ENCODE measurements around the gene CCNI.

The CCNI gene, protein sequence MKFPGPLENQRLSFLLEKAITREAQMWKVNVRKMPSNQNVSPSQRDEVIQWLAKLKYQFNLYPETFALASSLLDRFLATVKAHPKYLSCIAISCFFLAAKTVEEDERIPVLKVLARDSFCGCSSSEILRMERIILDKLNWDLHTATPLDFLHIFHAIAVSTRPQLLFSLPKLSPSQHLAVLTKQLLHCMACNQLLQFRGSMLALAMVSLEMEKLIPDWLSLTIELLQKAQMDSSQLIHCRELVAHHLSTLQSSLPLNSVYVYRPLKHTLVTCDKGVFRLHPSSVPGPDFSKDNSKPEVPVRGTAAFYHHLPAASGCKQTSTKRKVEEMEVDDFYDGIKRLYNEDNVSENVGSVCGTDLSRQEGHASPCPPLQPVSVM

DNA sequence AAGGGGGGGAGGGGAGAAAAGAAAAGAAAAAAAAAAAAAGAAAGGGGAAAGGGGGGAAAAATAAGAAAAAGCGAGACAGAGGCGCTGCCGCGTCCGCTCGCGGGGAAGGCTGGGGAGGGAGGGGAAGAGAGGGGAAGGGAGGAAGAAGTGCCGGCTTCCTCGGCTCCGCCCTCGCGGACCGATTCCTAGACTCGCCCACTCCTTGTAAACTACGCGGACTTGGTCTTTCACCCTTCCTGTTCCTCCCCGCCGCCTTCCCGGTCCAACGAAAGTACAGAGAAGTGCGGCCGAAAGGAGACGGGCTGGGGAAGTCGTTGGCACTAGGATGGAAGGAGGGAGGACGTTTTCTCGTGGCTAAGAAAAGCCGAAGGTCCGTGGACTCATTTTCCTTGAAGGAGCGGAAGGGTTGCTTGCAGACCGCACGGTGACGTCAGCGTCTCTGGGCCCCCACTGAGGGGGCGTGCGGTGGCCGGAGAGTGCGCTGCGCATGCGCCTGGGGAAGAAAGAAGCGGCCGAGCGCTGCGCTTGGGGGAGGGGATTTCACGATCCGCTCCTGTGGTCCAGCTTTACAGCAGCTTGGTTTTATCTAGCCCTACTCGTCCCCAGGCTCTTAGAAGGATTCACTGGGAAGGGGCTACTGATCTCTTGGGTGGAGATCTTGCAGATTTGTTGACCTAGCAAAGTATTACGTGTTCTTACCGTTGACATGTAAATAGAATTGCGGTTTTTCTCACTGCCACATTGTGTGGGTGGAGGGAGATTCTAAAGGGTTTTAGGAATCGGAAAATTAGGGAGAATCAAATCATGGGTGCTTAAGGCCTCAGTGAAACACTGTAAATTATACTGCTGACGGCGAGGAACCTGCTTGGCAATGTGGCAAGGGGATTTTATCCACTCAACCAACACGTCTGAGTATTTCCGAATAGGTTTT lies at the start of gene CCNI:
CCNI (minus strand) TSS at position 121 of the 931 bp plus-strand sequence. CDS start 9,627 bp downstream, outside the sequence.
- Histone ChIP-seq H3K27me3 (ENCODE audit: control insufficient read depth in 1 of 2, insufficient read depth in 2 of 2, low read length in 2 of 2) (no peaks in the 10 kb centered on the region), H3K9ac (ENCODE audit: low read length in 2 of 2) (peak within 1 kb of the TSS; percentile 99 to 100), H3K4me1 (ENCODE audit: control insufficient read depth, insufficient read depth, low read length) (peaks cover 4% of the 10 kb centered on the region), H3K4me3 (ENCODE audit: low read length in 2 of 2) (peak within 1 kb of the TSS; percentile 95), H3K9me3 (ENCODE audit: control insufficient read depth in 2 of 2, low read length in 2 of 2) (no peaks in the 10 kb centered on the region), H3K36me3 (ENCODE audit: control insufficient read depth in 2 of 2, insufficient read depth in 2 of 2, low read length in 2 of 2) (no peaks in the 10 kb centered on the region), H3K27ac (ENCODE audit: low read length) (peak within 1 kb of the TSS; percentile 99)

DNA sequence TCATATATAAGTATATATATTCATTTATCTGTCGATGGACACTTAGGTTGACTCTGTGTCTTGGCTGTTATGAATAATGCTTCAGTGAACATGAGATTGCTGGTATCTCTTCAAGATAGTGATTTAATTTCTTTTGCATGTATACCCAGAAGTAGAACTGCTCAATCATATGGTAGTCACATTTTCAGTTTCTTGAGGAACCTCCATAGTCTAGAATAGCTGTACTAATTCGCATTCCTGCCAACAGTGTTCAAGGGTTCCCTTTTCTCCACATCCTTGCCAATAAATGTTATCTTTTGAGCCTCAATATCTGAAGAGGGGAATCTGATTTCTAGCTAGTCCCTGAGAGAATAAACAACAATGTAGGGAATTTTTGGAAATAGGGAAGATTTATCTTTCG lies 48.8 kb upstream of the CCNI start:
- Histone ChIP-seq H3K36me3 (ENCODE audit: control insufficient read depth in 2 of 2, insufficient read depth in 2 of 2, low read length in 2 of 2) (no peaks in the 10 kb centered on the region), H3K4me3 (ENCODE audit: low read length in 2 of 2) (no peak overlapping the region)

DNA sequence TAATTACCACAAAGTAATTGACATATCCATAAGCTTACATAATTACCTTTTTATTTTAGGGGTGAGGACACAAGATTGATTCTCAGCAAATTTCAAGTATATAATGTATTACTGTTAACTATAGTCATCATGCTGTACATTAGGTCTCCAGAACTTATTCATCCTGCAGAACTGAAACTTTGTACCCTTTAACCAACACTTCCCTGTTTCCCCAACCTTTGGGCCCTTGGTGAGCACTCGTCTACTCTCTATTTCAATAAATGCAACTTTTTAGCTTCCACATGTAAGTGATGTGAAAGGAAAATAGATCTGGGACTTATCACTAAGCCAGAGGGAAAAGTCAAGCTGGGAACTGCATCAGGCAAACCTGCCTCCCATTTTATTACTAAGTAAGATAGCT lies 47.6 kb upstream of the CCNI start:
- Histone ChIP-seq H3K4me1 (ENCODE audit: control insufficient read depth, insufficient read depth, low read length) (no peaks in the 10 kb centered on the region), H3K9me3 (ENCODE audit: control insufficient read depth in 2 of 2, low read length in 2 of 2) (no peaks in the 10 kb centered on the region), H3K27ac (ENCODE audit: low read length) (no peak overlapping the region), H3K27me3 (ENCODE audit: control insufficient read depth in 1 of 2, insufficient read depth in 2 of 2, low read length in 2 of 2) (no peaks in the 10 kb centered on the region), H3K9ac (ENCODE audit: low read length in 2 of 2) (no peak overlapping the region), H3K4me3 (ENCODE audit: low read length in 2 of 2) (no peak overlapping the region), H3K36me3 (ENCODE audit: control insufficient read depth in 2 of 2, insufficient read depth in 2 of 2, low read length in 2 of 2) (no peaks in the 10 kb centered on the region)

More for the DNA sequence above, 48.8 kb upstream of the CCNI start:
- H3K4me1 ChIP-seq (ENCODE audit: control insufficient read depth, insufficient read depth, low read length), result no peaks in the 10 kb centered on the region
- no peaks in the 10 kb centered on the region for H3K27me3 ChIP-seq (ENCODE audit: control insufficient read depth in 1 of 2, insufficient read depth in 2 of 2, low read length in 2 of 2)
- H3K27ac ChIP-seq (ENCODE audit: low read length), result no peak overlapping the region
- no peaks in the 10 kb centered on the region for H3K9me3 ChIP-seq (ENCODE audit: control insufficient read depth in 2 of 2, low read length in 2 of 2)
- no peak overlapping the region for H3K9ac ChIP-seq (ENCODE audit: low read length in 2 of 2)

DNA sequence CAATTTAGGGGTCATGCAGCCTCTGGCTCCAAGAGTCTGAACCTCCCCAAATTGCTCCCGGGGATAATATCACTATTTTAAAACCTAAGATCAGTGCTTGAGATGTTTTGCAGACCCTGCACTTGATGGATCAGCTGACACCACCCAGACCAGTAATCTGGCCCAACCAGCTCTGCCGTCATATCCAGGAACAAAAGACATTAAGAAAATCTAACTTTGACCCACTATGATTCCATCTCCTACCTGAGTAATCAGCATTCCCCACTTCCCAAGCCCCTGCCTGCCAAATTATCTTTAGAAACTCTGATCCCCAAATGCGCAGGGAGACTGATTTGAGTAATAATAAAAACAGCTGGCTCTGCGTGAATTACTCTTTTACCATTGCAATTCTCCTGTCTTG lies 46.9 kb upstream of the CCNI start:
- no peaks in the 10 kb centered on the region for H3K27me3 ChIP-seq (ENCODE audit: control insufficient read depth in 1 of 2, insufficient read depth in 2 of 2, low read length in 2 of 2)
- no peaks in the 10 kb centered on the region for H3K36me3 ChIP-seq (ENCODE audit: control insufficient read depth in 2 of 2, insufficient read depth in 2 of 2, low read length in 2 of 2)
- H3K9me3 ChIP-seq (ENCODE audit: control insufficient read depth in 2 of 2, low read length in 2 of 2), result no peaks in the 10 kb centered on the region
- H3K27ac ChIP-seq (ENCODE audit: low read length), result no peak overlapping the region
- H3K4me1 ChIP-seq (ENCODE audit: control insufficient read depth, insufficient read depth, low read length), result no peaks in the 10 kb centered on the region
- H3K4me3 ChIP-seq (ENCODE audit: low read length in 2 of 2), result no peak overlapping the region
- no peak overlapping the region for H3K9ac ChIP-seq (ENCODE audit: low read length in 2 of 2)

DNA sequence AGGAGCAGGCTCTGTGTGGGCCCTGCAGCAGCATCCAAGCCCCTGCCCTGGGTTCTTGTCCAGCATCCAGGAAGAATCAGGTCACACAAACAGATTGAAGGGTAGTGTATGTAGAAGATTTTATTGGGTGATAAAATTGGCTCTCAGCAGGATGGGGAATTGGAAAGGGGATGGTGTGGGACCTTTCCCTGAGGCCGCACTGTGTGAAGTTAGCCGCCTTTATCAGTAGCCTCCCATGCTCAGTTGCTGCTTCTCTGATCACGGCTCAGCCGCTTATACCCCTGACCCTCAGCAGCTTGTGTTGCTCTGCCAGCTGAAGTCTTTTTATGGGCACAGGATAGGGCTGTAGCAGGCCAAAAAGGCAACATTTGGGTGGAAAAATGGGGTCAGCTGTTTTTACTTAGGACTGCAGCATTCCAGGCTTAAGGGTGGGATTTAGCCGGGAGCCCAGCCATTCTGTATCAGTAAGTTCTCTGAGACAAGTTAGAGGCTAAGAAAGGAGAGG lies 46.0 kb upstream of the CCNI start:
- H3K27me3 ChIP-seq (ENCODE audit: control insufficient read depth in 1 of 2, insufficient read depth in 2 of 2, low read length in 2 of 2), result no peaks in the 10 kb centered on the region
- H3K9me3 ChIP-seq (ENCODE audit: control insufficient read depth in 2 of 2, low read length in 2 of 2), result no peaks in the 10 kb centered on the region
- H3K4me1 ChIP-seq (ENCODE audit: control insufficient read depth, insufficient read depth, low read length), result no peaks in the 10 kb centered on the region
- no peaks in the 10 kb centered on the region for H3K36me3 ChIP-seq (ENCODE audit: control insufficient read depth in 2 of 2, insufficient read depth in 2 of 2, low read length in 2 of 2)
- no peak overlapping the region for H3K27ac ChIP-seq (ENCODE audit: low read length)
- H3K4me3 ChIP-seq (ENCODE audit: low read length in 2 of 2), result no peak overlapping the region
- no peak overlapping the region for H3K9ac ChIP-seq (ENCODE audit: low read length in 2 of 2)

DNA sequence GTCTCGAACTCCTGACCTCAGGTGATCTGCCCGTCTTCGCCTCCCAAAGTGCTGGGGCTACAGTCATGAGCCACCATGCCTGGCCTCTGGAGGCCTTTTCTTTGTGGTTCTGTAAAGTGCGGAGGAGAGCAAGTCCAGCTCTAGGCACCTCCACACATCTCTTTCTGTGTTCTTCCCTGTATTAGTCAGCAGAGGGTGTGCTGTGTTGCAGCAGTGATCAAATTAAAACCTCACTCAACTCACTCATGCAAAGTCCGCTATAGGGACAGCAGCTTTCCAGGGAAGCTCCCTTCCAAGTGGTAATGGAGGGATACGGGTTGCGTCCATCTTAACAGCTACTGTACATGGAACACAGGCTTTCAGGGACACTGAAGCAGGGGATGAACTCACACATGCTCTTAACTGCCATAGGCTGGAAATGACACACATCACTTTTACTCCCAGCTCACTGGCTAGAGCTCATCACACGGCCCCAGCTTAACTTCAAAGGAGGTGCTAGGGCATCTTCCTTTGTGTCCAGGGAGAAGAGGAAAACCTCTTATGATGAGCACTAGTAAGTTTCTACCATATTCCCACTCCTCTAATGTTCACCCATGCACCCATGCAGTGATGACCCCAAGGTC lies 45.2 kb upstream of the CCNI start:
- Histone ChIP-seq H3K9me3 (ENCODE audit: control insufficient read depth in 2 of 2, low read length in 2 of 2) (no peaks in the 10 kb centered on the region), H3K27ac (ENCODE audit: low read length) (no peak overlapping the region), H3K4me3 (ENCODE audit: low read length in 2 of 2) (no peak overlapping the region), H3K27me3 (ENCODE audit: control insufficient read depth in 1 of 2, insufficient read depth in 2 of 2, low read length in 2 of 2) (no peaks in the 10 kb centered on the region), H3K4me1 (ENCODE audit: control insufficient read depth, insufficient read depth, low read length) (no peaks in the 10 kb centered on the region), H3K36me3 (ENCODE audit: control insufficient read depth in 2 of 2, insufficient read depth in 2 of 2, low read length in 2 of 2) (no peaks in the 10 kb centered on the region), H3K9ac (ENCODE audit: low read length in 2 of 2) (no peak overlapping the region)

DNA sequence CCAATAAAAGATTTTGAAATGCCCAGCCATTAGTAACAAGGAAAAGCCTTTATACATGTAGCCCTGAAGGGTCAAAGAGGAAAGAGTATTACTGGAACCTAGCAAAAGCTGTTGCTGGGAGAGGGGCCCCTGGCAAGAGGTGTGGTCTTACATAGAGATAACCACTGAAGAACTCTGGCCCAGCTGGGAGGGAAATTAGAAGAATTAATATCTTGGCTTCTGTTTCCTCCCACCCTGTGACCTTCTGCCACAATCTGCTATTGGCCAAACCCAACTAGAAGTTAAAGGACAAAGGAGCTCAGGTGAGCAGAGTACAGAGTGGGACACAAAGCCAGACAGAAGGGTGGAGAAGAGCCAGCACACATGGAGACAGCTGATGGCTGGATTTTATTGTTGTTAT lies 41.9 kb upstream of the CCNI start:
- Histone ChIP-seq H3K9ac (ENCODE audit: low read length in 2 of 2) (no peak overlapping the region), H3K9me3 (ENCODE audit: control insufficient read depth in 2 of 2, low read length in 2 of 2) (no peaks in the 10 kb centered on the region), H3K27me3 (ENCODE audit: control insufficient read depth in 1 of 2, insufficient read depth in 2 of 2, low read length in 2 of 2) (no peaks in the 10 kb centered on the region), H3K27ac (ENCODE audit: low read length) (no peak overlapping the region), H3K4me3 (ENCODE audit: low read length in 2 of 2) (no peak overlapping the region), H3K4me1 (ENCODE audit: control insufficient read depth, insufficient read depth, low read length) (no peaks in the 10 kb centered on the region), H3K36me3 (ENCODE audit: control insufficient read depth in 2 of 2, insufficient read depth in 2 of 2, low read length in 2 of 2) (no peaks in the 10 kb centered on the region)

DNA sequence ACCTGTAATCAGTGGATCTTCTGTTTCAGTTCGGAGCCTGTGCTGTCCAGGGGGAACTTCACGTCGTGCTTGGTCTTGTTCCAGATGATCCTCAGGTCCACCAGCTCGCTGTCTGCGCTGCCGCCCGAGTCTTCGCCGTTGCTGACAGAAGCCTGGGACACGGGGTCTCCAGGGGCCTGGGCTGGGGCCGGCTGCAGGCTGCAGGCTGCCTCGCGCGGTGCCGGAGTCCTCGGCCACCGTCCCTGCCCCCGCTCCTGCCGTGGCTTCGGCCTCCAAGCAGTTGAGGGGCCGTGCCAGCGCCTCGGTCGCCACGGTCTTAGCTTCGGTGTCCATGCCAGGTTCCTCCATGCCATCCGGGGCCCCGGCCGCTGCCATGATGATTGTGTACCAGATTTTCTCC lies 37.3 kb upstream of the CCNI start:
- Histone ChIP-seq H3K9me3 (ENCODE audit: control insufficient read depth in 2 of 2, low read length in 2 of 2) (no peaks in the 10 kb centered on the region), H3K27me3 (ENCODE audit: control insufficient read depth in 1 of 2, insufficient read depth in 2 of 2, low read length in 2 of 2) (no peaks in the 10 kb centered on the region), H3K4me1 (ENCODE audit: control insufficient read depth, insufficient read depth, low read length) (no peaks in the 10 kb centered on the region), H3K9ac (ENCODE audit: low read length in 2 of 2) (no peak overlapping the region), H3K4me3 (ENCODE audit: low read length in 2 of 2) (no peak overlapping the region), H3K36me3 (ENCODE audit: control insufficient read depth in 2 of 2, insufficient read depth in 2 of 2, low read length in 2 of 2) (no peaks in the 10 kb centered on the region), H3K27ac (ENCODE audit: low read length) (no peak overlapping the region)

DNA sequence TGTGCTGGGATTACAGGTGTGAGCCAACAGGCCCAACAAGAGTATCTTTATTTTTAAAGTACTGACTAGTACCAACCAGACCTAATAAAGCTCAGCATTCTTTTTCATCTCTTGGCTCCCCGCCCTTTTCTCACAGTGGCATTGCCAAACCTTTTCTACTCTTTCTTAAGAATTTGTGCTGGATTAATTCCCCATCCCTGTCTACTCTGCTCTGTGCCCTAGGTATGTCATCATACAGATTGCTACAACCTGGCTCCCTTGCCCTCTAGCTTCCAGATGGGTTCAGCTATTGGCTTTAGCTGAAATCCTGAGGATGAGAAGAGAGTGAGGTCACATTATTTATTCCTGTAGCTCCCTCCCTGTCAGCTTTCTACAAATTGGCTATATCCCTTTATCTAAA lies 34.9 kb upstream of the CCNI start:
- Histone ChIP-seq H3K36me3 (ENCODE audit: control insufficient read depth in 2 of 2, insufficient read depth in 2 of 2, low read length in 2 of 2) (no peaks in the 10 kb centered on the region), H3K27ac (ENCODE audit: low read length) (no peak overlapping the region), H3K27me3 (ENCODE audit: control insufficient read depth in 1 of 2, insufficient read depth in 2 of 2, low read length in 2 of 2) (no peaks in the 10 kb centered on the region), H3K4me1 (ENCODE audit: control insufficient read depth, insufficient read depth, low read length) (no peaks in the 10 kb centered on the region), H3K4me3 (ENCODE audit: low read length in 2 of 2) (no peak overlapping the region), H3K9me3 (ENCODE audit: control insufficient read depth in 2 of 2, low read length in 2 of 2) (no peaks in the 10 kb centered on the region), H3K9ac (ENCODE audit: low read length in 2 of 2) (no peak overlapping the region)

DNA sequence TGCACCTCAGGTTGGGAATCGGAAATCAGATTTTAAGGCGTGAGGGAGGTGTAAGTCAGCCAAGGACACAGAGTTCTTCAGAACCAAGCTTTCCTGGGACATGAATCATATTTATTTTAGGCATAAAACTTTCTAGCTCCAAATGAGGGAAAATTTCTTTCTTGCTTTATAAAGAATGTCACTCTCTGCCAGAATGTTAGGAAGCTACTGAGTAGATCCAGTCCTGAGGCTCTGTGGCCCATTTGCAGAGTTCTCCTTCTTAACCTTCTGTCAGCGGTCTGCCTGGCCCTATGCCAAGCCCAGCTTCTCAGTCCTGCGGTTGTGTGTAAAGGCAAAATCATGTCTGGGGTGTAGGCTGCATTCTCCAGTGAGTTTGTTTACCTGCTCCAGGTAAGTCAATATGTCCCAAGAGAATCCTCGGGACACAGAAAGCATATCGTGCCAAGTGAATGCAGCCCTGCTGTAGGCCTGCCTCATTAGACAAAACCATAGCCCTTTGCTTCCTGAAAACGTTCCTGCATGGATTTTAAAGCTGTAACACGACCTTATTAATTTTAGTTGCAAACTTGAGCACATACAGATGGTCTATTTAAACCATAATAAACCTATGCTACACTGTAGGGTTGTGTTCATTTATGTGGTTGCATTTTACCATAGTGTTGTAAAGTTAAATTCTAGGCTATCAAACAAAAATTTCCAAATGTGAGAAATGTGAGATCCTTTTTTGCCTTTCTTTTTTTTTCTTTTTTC lies 29.2 kb upstream of the CCNI start:
- Histone ChIP-seq H3K4me3 (ENCODE audit: low read length in 2 of 2) (peak overlapping the region; percentile 3 to 60), H3K4me1 (ENCODE audit: control insufficient read depth, insufficient read depth, low read length) (peaks cover 10% of the 10 kb centered on the region), H3K27me3 (ENCODE audit: control insufficient read depth in 1 of 2, insufficient read depth in 2 of 2, low read length in 2 of 2) (no peaks in the 10 kb centered on the region), H3K27ac (ENCODE audit: low read length) (peak overlapping the region; percentile 53), H3K9ac (ENCODE audit: low read length in 2 of 2) (peak overlapping the region in 1 of 2 donors; percentile 43), H3K9me3 (ENCODE audit: control insufficient read depth in 2 of 2, low read length in 2 of 2) (no peaks in the 10 kb centered on the region), H3K36me3 (ENCODE audit: control insufficient read depth in 2 of 2, insufficient read depth in 2 of 2, low read length in 2 of 2) (no peaks in the 10 kb centered on the region)

Measured in stomach smooth muscle (tissue), 2 donors.